Measurements from ENCODE around the gene AP1S1. TPM values are rescaled to one million over a fixed set of nuclear protein-coding genes. Genes with fewer than 3 reads are reported as not detected.
"Not testable (repeated sequence)": the region's sequence is repeated elsewhere in the genome, so short reads cannot be mapped to it uniquely, and the experiment has no call there.

The AP1S1 gene
- total RNA-seq, 6 experiments from 2014 or later: 24.0 to 56.5 (median 26.4) TPM

- DNase-seq: no peak
- Histone ChIP-seq H3K4me1 (peaks cover 0 to 23% (median 12%) of the 10 kb centered on the region in 4 donors), H3K27me3 (no peaks in the 10 kb centered on the region), H3K4me3 (no peak overlapping the region), H3K9me3 (no peaks in the 10 kb centered on the region), H3K27ac (peak overlapping the region in 1 of 3 donors; percentile 18), H3K36me3 (no peaks in the 10 kb centered on the region)
- ATAC-seq: no peak
- TF ChIP-seq, protein P1, sequence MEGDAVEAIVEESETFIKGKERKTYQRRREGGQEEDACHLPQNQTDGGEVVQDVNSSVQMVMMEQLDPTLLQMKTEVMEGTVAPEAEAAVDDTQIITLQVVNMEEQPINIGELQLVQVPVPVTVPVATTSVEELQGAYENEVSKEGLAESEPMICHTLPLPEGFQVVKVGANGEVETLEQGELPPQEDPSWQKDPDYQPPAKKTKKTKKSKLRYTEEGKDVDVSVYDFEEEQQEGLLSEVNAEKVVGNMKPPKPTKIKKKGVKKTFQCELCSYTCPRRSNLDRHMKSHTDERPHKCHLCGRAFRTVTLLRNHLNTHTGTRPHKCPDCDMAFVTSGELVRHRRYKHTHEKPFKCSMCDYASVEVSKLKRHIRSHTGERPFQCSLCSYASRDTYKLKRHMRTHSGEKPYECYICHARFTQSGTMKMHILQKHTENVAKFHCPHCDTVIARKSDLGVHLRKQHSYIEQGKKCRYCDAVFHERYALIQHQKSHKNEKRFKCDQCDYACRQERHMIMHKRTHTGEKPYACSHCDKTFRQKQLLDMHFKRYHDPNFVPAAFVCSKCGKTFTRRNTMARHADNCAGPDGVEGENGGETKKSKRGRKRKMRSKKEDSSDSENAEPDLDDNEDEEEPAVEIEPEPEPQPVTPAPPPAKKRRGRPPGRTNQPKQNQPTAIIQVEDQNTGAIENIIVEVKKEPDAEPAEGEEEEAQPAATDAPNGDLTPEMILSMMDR (IDR thresholded peaks at IDR 0.05): no peak
- no peak for TF ChIP-seq POLR2A (IDR thresholded peaks at IDR 0.05)
- intact Hi-C loops (cut with DNase I): no loop called here
- no CpG with 5 or more reads among the region's 7 CpGs for WGBS (ENCODE audit: insufficient coverage, low coverage, low lambda C conversion rate, missing lambda C conversion rate)
These were observed 45.3 kb upstream of the AP1S1 start for GRCh38 chr7:101108961-101109360.

DNA sequence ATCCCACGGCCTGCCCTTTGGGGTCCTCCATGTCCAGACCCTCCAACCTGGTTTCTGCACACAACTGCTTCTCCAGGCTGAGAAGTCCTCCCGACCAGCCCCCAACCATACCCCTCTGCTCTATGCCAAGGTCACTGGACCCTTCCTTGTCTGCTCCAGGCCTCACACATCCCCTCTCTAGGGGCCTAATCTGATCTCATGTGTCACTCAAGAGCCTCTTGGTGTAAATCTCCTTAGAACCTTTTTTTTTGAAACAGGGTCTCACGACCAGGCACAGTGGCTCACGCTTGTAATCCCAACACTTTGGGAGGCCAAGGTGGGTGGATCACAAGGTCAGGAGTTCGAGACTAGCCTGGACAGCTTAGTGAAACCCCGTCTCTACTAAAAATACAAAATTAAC, 44.9 kb upstream of the AP1S1 start:
- no peak overlapping the region for H3K27ac ChIP-seq
- H3K9me3 ChIP-seq: no peaks in the 10 kb centered on the region
- H3K4me3 ChIP-seq: no peak overlapping the region
- intact Hi-C loops (cut with DNase I): no loop called here
- no peak for DNase-seq
- no peaks in the 10 kb centered on the region for H3K27me3 ChIP-seq
- no peak for ATAC-seq
- peaks cover 0 to 20% (median 10%) of the 10 kb centered on the region in 4 donors for H3K4me1 ChIP-seq
- 86% methylated on average over 2 of the region's 6 CpGs for WGBS (ENCODE audit: insufficient coverage, low coverage, low lambda C conversion rate, missing lambda C conversion rate)
- no peaks in the 10 kb centered on the region for H3K36me3 ChIP-seq
- TF ChIP-seq POLR2A (IDR thresholded peaks at IDR 0.05): no peak
- TF ChIP-seq, protein P1 (IDR thresholded peaks at IDR 0.05): no peak

- Histone ChIP-seq H3K9me3 (no peaks in the 10 kb centered on the region), H3K27ac (peak overlapping the region in 2 of 3 donors; percentile 51 to 56), H3K36me3 (no peaks in the 10 kb centered on the region), H3K4me1 (peaks cover 0 to 10% (median 4%) of the 10 kb centered on the region in 4 donors), H3K27me3 (no peaks in the 10 kb centered on the region), H3K4me3 (no peak overlapping the region)
- intact Hi-C loops (cut with DNase I): no loop called here
- ATAC-seq: no peak
- no peak for DNase-seq
- WGBS (ENCODE audit: insufficient coverage, low coverage, low lambda C conversion rate, missing lambda C conversion rate): 93% methylated on average over 5 of the region's 5 CpGs
- no peak for TF ChIP-seq POLR2A (IDR thresholded peaks at IDR 0.05)
- TF ChIP-seq, protein P1 (IDR thresholded peaks at IDR 0.05): no peak
These were observed 43.0 kb upstream of the AP1S1 start for GRCh38 chr7:101111261-101111660.

DNA sequence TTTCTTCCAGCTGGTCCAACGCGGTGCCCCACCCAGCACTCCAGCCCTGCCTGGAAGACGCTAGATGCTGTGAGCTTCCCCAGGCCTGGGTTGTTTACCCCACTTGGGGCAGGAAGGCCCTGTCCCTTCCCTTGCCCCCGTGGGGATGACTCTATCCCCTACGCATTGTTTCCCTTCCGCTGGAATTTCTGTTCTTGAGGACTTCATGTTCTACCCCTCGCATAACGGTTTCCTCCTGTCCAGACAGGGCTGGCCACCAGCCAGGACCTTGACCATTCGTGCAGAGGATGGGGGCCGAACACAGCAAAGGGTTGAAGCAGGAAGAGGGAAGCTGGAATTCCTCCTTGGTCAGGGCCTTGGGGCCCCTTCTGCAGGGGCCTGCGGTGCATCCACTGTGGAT, 42.0 kb upstream of the AP1S1 start:
- 73% methylated on average over 9 of the region's 11 CpGs for WGBS (ENCODE audit: insufficient coverage, low coverage, low lambda C conversion rate, missing lambda C conversion rate)

GRCh38 chr7:101113140-101113539, 41.1 kb upstream of the AP1S1 start:
- H3K9me3 ChIP-seq; DNase-seq; H3K4me1 ChIP-seq; H3K4me3 ChIP-seq; ATAC-seq; H3K36me3 ChIP-seq; intact Hi-C loops (cut with DNase I); H3K27me3 ChIP-seq; H3K27ac ChIP-seq: not testable (repeated sequence)
- WGBS (ENCODE audit: insufficient coverage, low coverage, low lambda C conversion rate, missing lambda C conversion rate): 95% methylated on average over 7 of the region's 7 CpGs

More for the DNA sequence above, 42.0 kb upstream of the AP1S1 start:
- Histone ChIP-seq H3K4me1 (peaks cover 0 to 10% (median 4%) of the 10 kb centered on the region in 4 donors), H3K27ac (peak overlapping the region; percentile 40 to 56 (median 51)), H3K27me3 (no peaks in the 10 kb centered on the region), H3K4me3 (no peak overlapping the region), H3K36me3 (no peaks in the 10 kb centered on the region), H3K9me3 (no peaks in the 10 kb centered on the region)
- DNase-seq (peak in 2 of 3 donors; percentile 62 to 75), ATAC-seq (peak; percentile 31 to 80 (median 36))
- TF ChIP-seq, protein P1 (IDR thresholded peaks at IDR 0.05): no peak
- intact Hi-C loops (cut with DNase I): no loop called here

Data from right lobe of liver (tissue), 6 donors.